ENCODE data around the gene OR8D1. TPM values are rescaled to one million over a fixed set of nuclear protein-coding genes. Genes with fewer than 3 reads are reported as not detected.

Gene OR8D1
- total RNA-seq, 4 donors from 2014 or later: 0.82 TPM; not detected in 3

- in situ Hi-C loops (cut with MboI; ENCODE audit: low pct_ligation_motif_present in 1 of 4, low pct_unique_long_range_greater_than_20kb in 1 of 4, low sequenced_read_pairs in 3 of 4): no loop called here
- Histone ChIP-seq H3K27ac (no peak overlapping the region), H3K9me3 (no peaks in the 10 kb centered on the region), H3K36me3 (no peaks in the 10 kb centered on the region), H3K4me1 (peaks cover 0 to 6% (median 0%) of the 10 kb centered on the region in 4 donors), H3K4me3 (no peak overlapping the region), H3K27me3 (no peaks in the 10 kb centered on the region)
- WGBS, 2 donors (ENCODE audit: low coverage in 1 of 2): 56 to 93% methylated on average over 1 of the region's 1 CpG
- intact Hi-C loops (cut with DNase I; ENCODE audit: low total_unique reads): no loop called here
- no peak for TF ChIP-seq EP300 (IDR thresholded peaks at IDR 0.05; ENCODE audit: low read depth)
- no peak for TF ChIP-seq CTCF (IDR thresholded peaks at IDR 0.05)
- TF ChIP-seq POLR2A (IDR thresholded peaks at IDR 0.05): no peak
- TF ChIP-seq POLR2AphosphoS5 (IDR thresholded peaks at IDR 0.05): no peak
- no peak for DNase-seq
These were observed 14.0 kb upstream of the OR8D1 start for GRCh38 chr11:124327775-124328174.

- H3K4me3 ChIP-seq: no peak overlapping the region
- WGBS, 2 donors (ENCODE audit: low coverage in 1 of 2): 50 to 56% methylated on average over 1 of the region's 1 CpG
- DNase-seq: no peak
- H3K36me3 ChIP-seq: no peaks in the 10 kb centered on the region
- H3K27ac ChIP-seq: no peak overlapping the region
- no peak for TF ChIP-seq POLR2A (IDR thresholded peaks at IDR 0.05)
- TF ChIP-seq POLR2AphosphoS5 (IDR thresholded peaks at IDR 0.05): no peak
- no peak for TF ChIP-seq EP300 (IDR thresholded peaks at IDR 0.05; ENCODE audit: low read depth)
- no peak for TF ChIP-seq CTCF (IDR thresholded peaks at IDR 0.05)
- H3K27me3 ChIP-seq: no peaks in the 10 kb centered on the region
- H3K9me3 ChIP-seq: no peaks in the 10 kb centered on the region
- H3K4me1 ChIP-seq: peaks cover 0 to 11% (median 3%) of the 10 kb centered on the region in 4 donors
- in situ Hi-C loops (cut with MboI; ENCODE audit: low pct_ligation_motif_present in 1 of 4, low pct_unique_long_range_greater_than_20kb in 1 of 4, low sequenced_read_pairs in 3 of 4) (no loop called here), intact Hi-C loops (cut with DNase I; ENCODE audit: low total_unique reads) (no loop called here)
These were observed 8.6 kb upstream of the OR8D1 start for GRCh38 chr11:124322356-124322755.

- Histone ChIP-seq H3K36me3 (no peaks in the 10 kb centered on the region), H3K27me3 (no peaks in the 10 kb centered on the region), H3K4me3 (no peak within 1 kb of the TSS), H3K27ac (no peak within 1 kb of the TSS), H3K4me1 (peaks cover 0 to 11% (median 4%) of the 10 kb centered on the region in 4 donors), H3K9me3 (no peaks in the 10 kb centered on the region)
- TF ChIP-seq POLR2AphosphoS5 (IDR thresholded peaks at IDR 0.05): no peak
- no peak for TF ChIP-seq EP300 (IDR thresholded peaks at IDR 0.05; ENCODE audit: low read depth)
- no peak for TF ChIP-seq POLR2A (IDR thresholded peaks at IDR 0.05)
- no peak for TF ChIP-seq CTCF (IDR thresholded peaks at IDR 0.05)
- intact Hi-C loops (cut with DNase I; ENCODE audit: low total_unique reads) (no loop called here), in situ Hi-C loops (cut with MboI; ENCODE audit: low pct_ligation_motif_present in 1 of 4, low pct_unique_long_range_greater_than_20kb in 1 of 4, low sequenced_read_pairs in 3 of 4) (no loop called here)
- 50 to 68% methylated on average over 1 of the region's 1 CpG for WGBS, 2 donors (ENCODE audit: low coverage in 1 of 2)
- DNase-seq: no peak
These were observed 6.3 kb upstream of the OR8D1 start, which contains the start of gene OR8D2 for GRCh38 chr11:124320097-124320496. TSS of gene OR8D2 (minus strand) at chr11:124320197. CDS start at chr11:124320197, 0 bp downstream.

- no peak overlapping the region for H3K27ac ChIP-seq
- H3K27me3 ChIP-seq: no peaks in the 10 kb centered on the region
- TF ChIP-seq EP300 (IDR thresholded peaks at IDR 0.05; ENCODE audit: low read depth) (no peak), CTCF (IDR thresholded peaks at IDR 0.05) (no peak), POLR2A (IDR thresholded peaks at IDR 0.05) (no peak), POLR2AphosphoS5 (IDR thresholded peaks at IDR 0.05) (no peak)
- intact Hi-C loops (cut with DNase I; ENCODE audit: low total_unique reads) (no loop called here), in situ Hi-C loops (cut with MboI; ENCODE audit: low pct_ligation_motif_present in 1 of 4, low pct_unique_long_range_greater_than_20kb in 1 of 4, low sequenced_read_pairs in 3 of 4) (no loop called here)
- no peak for DNase-seq
- no peaks in the 10 kb centered on the region for H3K9me3 ChIP-seq
- 46 to 62% methylated on average over 2 to 3 of the region's 3 CpGs for WGBS, 2 donors (ENCODE audit: low coverage in 1 of 2)
- peaks cover 0 to 3% (median 0%) of the 10 kb centered on the region in 4 donors for H3K4me1 ChIP-seq
- H3K4me3 ChIP-seq: no peak overlapping the region
- H3K36me3 ChIP-seq: no peaks in the 10 kb centered on the region
These were observed 1.3 kb upstream of the OR8D1 start for GRCh38 chr11:124315052-124315451.

Data from transverse colon (tissue), 4 donors.